ENCODE measurements around the gene ESYT2.

DNA sequence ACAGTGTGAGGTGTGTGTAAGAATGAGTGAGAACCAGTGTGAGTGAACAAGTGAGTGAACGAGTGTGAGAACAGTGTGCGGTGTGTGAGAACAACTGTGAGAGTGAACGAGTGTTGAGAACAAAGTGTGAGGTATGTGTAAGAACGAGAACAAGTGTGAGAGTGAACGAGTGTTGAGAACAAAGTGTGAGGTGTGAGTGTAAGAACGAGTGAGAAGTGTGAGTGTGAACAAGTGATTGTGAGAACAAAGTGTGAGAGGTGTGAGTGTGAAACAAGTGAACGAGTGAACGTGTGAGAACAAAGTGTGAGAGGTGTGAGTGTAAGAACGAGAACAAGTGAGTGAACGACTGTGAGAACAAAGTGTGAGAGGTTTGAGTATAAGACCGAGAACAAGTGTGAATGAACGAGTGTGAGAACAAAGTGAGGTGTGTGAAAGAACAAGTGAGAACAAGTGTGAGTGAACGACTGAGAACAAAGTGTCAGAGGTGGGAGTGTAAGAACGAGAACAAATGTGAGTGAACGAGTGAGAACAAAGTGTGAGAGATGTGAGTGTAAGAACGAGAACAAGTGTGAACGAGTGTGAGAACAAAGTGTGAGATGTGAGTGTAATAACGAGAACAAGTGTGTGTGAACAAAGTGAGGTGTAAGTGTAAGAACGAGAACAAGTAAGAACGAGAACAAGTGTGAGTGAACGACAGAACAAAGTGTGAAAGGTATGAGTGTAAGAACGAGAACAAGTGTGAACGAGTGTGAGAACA is 47.9 kb downstream of the ESYT2 start:
- TF ChIP-seq ZNF785 (CRISPR knock-in tag; IDR thresholded peaks at IDR 0.05) (no peak), POLR3A (IDR thresholded peaks at IDR 0.05; ENCODE audit: borderline replicate concordance, extremely low read depth, insufficient read depth, insufficient read length) (no peak), CTCF (IDR thresholded peaks at IDR 0.05 in 2 of 3, conservative IDR thresholded peaks at IDR 0.05 in 1 of 3; ENCODE audit: insufficient read depth in 2 of 3, low read depth in 1 of 3, low read length in 3 of 3) (no peak), CXXC5 (CRISPR knock-in tag; IDR thresholded peaks at IDR 0.05) (no peak), CC2D1A (IDR thresholded peaks at IDR 0.05) (no peak)
- TF ChIP-seq, protein P1, sequence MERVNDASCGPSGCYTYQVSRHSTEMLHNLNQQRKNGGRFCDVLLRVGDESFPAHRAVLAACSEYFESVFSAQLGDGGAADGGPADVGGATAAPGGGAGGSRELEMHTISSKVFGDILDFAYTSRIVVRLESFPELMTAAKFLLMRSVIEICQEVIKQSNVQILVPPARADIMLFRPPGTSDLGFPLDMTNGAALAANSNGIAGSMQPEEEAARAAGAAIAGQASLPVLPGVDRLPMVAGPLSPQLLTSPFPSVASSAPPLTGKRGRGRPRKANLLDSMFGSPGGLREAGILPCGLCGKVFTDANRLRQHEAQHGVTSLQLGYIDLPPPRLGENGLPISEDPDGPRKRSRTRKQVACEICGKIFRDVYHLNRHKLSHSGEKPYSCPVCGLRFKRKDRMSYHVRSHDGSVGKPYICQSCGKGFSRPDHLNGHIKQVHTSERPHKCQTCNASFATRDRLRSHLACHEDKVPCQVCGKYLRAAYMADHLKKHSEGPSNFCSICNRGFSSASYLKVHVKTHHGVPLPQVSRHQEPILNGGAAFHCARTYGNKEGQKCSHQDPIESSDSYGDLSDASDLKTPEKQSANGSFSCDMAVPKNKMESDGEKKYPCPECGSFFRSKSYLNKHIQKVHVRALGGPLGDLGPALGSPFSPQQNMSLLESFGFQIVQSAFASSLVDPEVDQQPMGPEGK (CRISPR knock-in tag; IDR thresholded peaks at IDR 0.05; ENCODE audit: borderline replicate concordance), result no peak

Data from K562 (cell line).